Measurements from ENCODE around the gene ZNF296. TPM values are rescaled to one million over a fixed set of nuclear protein-coding genes. Genes with fewer than 3 reads are reported as not detected.

Gene ZNF296
- total and polyA plus RNA-seq, 2 of the 13 experiments (the other 11 are each of a cell fraction or from before 2014, with no cell fraction given), result 0.26 to 0.62 TPM

GRCh38 chr19:45103508-45104319 lies 27.4 kb upstream of the ZNF296 start (continued):
- TF ChIP-seq, protein P1, sequence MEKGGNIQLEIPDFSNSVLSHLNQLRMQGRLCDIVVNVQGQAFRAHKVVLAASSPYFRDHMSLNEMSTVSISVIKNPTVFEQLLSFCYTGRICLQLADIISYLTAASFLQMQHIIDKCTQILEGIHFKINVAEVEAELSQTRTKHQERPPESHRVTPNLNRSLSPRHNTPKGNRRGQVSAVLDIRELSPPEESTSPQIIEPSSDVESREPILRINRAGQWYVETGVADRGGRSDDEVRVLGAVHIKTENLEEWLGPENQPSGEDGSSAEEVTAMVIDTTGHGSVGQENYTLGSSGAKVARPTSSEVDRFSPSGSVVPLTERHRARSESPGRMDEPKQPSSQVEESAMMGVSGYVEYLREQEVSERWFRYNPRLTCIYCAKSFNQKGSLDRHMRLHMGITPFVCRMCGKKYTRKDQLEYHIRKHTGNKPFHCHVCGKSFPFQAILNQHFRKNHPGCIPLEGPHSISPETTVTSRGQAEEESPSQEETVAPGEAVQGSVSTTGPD (CRISPR knock-in tag; IDR thresholded peaks at IDR 0.05), result no peak
- no peak for TF ChIP-seq SOX6 (IDR thresholded peaks at IDR 0.05)
- TF ChIP-seq SOX6 (CRISPR knock-in tag; IDR thresholded peaks at IDR 0.05), result peak; percentile 65
- no peak for TF ChIP-seq CEBPB (IDR thresholded peaks at IDR 0.05; ENCODE audit: borderline replicate concordance, low read depth, low read length)
- TF ChIP-seq SOX5 (CRISPR knock-in tag; IDR thresholded peaks at IDR 0.05; ENCODE audit: borderline replicate concordance), result peak; percentile 35; the same call in 1 of the 2 replicates
- TF ChIP-seq GATA4 (IDR thresholded peaks at IDR 0.05; ENCODE audit: borderline replicate concordance, low read depth), result no peak
- TF ChIP-seq, protein P2, sequence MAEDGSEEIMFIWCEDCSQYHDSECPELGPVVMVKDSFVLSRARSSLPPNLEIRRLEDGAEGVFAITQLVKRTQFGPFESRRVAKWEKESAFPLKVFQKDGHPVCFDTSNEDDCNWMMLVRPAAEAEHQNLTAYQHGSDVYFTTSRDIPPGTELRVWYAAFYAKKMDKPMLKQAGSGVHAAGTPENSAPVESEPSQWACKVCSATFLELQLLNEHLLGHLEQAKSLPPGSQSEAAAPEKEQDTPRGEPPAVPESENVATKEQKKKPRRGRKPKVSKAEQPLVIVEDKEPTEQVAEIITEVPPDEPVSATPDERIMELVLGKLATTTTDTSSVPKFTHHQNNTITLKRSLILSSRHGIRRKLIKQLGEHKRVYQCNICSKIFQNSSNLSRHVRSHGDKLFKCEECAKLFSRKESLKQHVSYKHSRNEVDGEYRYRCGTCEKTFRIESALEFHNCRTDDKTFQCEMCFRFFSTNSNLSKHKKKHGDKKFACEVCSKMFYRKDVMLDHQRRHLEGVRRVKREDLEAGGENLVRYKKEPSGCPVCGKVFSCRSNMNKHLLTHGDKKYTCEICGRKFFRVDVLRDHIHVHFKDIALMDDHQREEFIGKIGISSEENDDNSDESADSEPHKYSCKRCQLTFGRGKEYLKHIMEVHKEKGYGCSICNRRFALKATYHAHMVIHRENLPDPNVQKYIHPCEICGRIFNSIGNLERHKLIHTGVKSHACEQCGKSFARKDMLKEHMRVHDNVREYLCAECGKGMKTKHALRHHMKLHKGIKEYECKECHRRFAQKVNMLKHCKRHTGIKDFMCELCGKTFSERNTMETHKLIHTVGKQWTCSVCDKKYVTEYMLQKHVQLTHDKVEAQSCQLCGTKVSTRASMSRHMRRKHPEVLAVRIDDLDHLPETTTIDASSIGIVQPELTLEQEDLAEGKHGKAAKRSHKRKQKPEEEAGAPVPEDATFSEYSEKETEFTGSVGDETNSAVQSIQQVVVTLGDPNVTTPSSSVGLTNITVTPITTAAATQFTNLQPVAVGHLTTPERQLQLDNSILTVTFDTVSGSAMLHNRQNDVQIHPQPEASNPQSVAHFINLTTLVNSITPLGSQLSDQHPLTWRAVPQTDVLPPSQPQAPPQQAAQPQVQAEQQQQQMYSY (CRISPR knock-in tag; IDR thresholded peaks at IDR 0.05), result no peak
- no peak for TF ChIP-seq NFKB2 (CRISPR knock-in tag; IDR thresholded peaks at IDR 0.05; ENCODE audit: borderline replicate concordance)
- no peak for TF ChIP-seq ZNF282 (IDR thresholded peaks at IDR 0.05; ENCODE audit: partially characterized antibody)
- TF ChIP-seq FOXA1 (IDR thresholded peaks at IDR 0.05), result no peak
- TF ChIP-seq FOXA1 (CRISPR knock-in tag; IDR thresholded peaks at IDR 0.05), result no peak
- TF ChIP-seq SUZ12 (IDR thresholded peaks at IDR 0.05; ENCODE audit: low read depth, low read length), result no peak
- TF ChIP-seq ARID5B (CRISPR knock-in tag; IDR thresholded peaks at IDR 0.05), result peak; percentile 57
- no peak for TF ChIP-seq IKZF1 (IDR thresholded peaks at IDR 0.05)
- no peak for TF ChIP-seq PLRG1 (conservative IDR thresholded peaks at IDR 0.05)
- no peak for TF ChIP-seq JDP2 (CRISPR knock-in tag; IDR thresholded peaks at IDR 0.05; ENCODE audit: borderline replicate concordance)
- TF ChIP-seq, protein P3, sequence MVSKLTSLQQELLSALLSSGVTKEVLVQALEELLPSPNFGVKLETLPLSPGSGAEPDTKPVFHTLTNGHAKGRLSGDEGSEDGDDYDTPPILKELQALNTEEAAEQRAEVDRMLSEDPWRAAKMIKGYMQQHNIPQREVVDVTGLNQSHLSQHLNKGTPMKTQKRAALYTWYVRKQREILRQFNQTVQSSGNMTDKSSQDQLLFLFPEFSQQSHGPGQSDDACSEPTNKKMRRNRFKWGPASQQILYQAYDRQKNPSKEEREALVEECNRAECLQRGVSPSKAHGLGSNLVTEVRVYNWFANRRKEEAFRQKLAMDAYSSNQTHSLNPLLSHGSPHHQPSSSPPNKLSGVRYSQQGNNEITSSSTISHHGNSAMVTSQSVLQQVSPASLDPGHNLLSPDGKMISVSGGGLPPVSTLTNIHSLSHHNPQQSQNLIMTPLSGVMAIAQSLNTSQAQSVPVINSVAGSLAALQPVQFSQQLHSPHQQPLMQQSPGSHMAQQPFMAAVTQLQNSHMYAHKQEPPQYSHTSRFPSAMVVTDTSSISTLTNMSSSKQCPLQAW (CRISPR knock-in tag; IDR thresholded peaks at IDR 0.05), result peak; percentile 45; the same call in 1 of the 2 replicates
- no peak for TF ChIP-seq GMEB2 (CRISPR knock-in tag; IDR thresholded peaks at IDR 0.05; ENCODE audit: low read depth)
